ENCODE results near the gene ALDH4A1. TPM values are rescaled to one million over a fixed set of nuclear protein-coding genes. Genes with fewer than 3 reads are reported as not detected.

The ALDH4A1 gene
- total and polyA plus RNA-seq, 12 donors = 12.7 to 60.8 (median 36.6) TPM

- H3K4me1 ChIP-seq = peaks cover 48 to 81% (median 67%) of the 10 kb centered on the region in 9 donors
- peak overlapping the region in 2 of 10 donors; percentile 7 to 20 for H3K4me3 ChIP-seq
- ATAC-seq (no peak), DNase-seq (no peak)
- intact Hi-C loops (cut with DNase I) = loop anchor here in 3 of 10 donors (5.0 kb wide), 1 partner anchor 33 kb away; the partner anchor contains the start of gene IFFO2 (in 3 of the 3)
- no peak for TF ChIP-seq CTCF (IDR thresholded peaks at IDR 0.05)
- no peaks in the 10 kb centered on the region for H3K9me3 ChIP-seq
- 53 to 59% methylated on average over 11 of the region's 11 CpGs for WGBS, 2 donors
- peak overlapping the region; percentile 69 to 97 (median 89) for H3K27ac ChIP-seq
- no peaks in the 10 kb centered on the region for H3K27me3 ChIP-seq
- H3K36me3 ChIP-seq = peaks cover 0 to 17% (median 0%) of the 10 kb centered on the region in 9 donors
Observed at GRCh38 chr1:18924221-18924691, 21.9 kb upstream of the ALDH4A1 start.

- Histone ChIP-seq H3K36me3 (peaks cover 0 to 22% (median 0%) of the 10 kb centered on the region in 9 donors), H3K9me3 (no peaks in the 10 kb centered on the region), H3K4me3 (peak overlapping the region in 2 of 10 donors; percentile 7 to 20), H3K27me3 (no peaks in the 10 kb centered on the region), H3K4me1 (peaks cover 45 to 76% (median 66%) of the 10 kb centered on the region in 9 donors), H3K27ac (peak overlapping the region; percentile 69 to 97 (median 89))
- DNase-seq (peak in 1 of 2 donors; percentile 63), ATAC-seq (peak in 7 of 8 donors; percentile 1 to 46 (median 17))
- intact Hi-C loops (cut with DNase I) = loop anchor here in 5 of 10 donors (2.0 to 5.0 kb wide), 3 partner anchors 31 to 34 kb away; partner anchors contain the start of gene IFFO2 (in 4 of the 5)
- WGBS, 2 donors = 30 to 49% methylated on average over 14 of the region's 14 CpGs
- TF ChIP-seq CTCF (IDR thresholded peaks at IDR 0.05) = no peak
Observed at GRCh38 chr1:18923756-18924211, 21.4 kb upstream of the ALDH4A1 start.

DNA sequence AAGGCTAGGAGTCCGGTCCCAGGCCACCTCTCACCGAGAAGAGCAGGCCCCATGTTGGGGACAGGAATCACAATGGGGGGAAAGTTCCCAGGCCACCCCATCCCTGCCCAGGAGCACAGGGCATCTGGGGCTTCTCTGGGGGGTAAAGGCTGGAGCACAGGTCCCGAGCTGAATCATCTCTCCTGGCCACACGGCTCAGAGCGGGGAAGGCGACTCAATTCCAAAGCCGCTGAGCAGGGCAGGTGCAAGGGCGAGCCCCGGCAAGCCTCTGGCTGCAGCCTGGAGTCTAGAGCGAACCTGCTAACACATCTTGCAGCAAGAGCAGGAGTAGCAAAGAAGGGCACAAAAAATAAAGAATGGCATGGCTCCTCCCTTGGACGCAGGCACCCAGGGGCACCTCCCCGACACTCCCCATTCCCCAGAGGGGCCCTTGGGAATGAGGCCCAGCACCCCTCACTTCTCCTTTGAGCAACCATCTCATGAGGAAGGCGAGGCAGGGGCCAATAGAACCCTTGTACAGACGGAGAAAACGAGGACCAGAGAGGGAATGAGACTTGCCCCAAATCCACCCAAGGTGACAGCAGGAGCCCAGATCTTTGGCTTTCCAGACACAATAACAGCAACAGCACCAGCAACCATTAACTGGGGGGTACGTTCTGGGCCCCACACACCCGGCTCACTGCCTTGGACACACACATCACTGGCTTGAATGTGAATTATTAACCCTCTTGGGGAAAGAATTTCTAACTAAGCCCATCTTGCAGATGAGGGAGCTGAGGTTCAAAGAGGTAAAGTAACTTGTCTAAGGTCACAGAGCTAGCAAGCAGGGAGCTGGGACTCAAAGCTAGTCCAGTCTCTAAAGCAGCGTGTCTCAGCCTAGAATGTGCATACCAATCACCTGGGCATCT, 20.7 kb upstream of the ALDH4A1 start:
- peak overlapping the region in 4 of 10 donors; percentile 16 to 26 (median 20) for H3K4me3 ChIP-seq
- WGBS, 2 donors = 61 to 69% methylated on average over 18 of the region's 18 CpGs
- H3K27ac ChIP-seq = peak overlapping the region; percentile 68 to 97 (median 89)
- H3K4me1 ChIP-seq = peaks cover 44 to 70% (median 59%) of the 10 kb centered on the region in 9 donors
- peaks cover 0 to 29% (median 0%) of the 10 kb centered on the region in 9 donors for H3K36me3 ChIP-seq
- DNase-seq = no peak
- no peak for TF ChIP-seq CTCF (IDR thresholded peaks at IDR 0.05)
- no peaks in the 10 kb centered on the region for H3K9me3 ChIP-seq
- H3K27me3 ChIP-seq = no peaks in the 10 kb centered on the region
- ATAC-seq = peak in 1 of 8 donors; percentile 2
- intact Hi-C loops (cut with DNase I) = loop anchor here in 5 of 10 donors (2.0 to 5.0 kb wide), 3 partner anchors 32 to 34 kb away; partner anchors contain the start of gene IFFO2 (in 4 of the 5)

DNA sequence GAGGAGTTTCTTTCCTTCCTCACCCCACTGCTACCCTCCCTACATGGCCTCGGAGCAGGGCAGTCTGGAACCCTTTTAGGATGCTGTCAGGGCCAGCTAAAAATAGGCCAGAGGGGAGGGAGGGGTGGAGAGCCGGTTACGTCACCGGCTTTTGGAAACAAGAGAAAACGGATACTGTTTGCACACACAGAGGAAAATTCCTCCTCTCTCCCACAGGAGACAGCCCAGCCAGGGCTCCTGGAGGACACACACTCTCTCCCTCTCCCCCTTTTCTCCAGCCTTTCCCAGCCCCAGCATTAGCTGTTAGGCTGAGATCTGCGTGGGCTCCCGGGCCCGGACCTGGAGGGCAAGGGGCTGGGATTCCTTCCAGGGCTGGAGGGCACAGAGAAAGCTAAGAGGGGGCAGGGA, 20.0 kb upstream of the ALDH4A1 start:
- intact Hi-C loops (cut with DNase I) = loop anchor here in 5 of 10 donors (2.0 to 5.0 kb wide), 3 partner anchors 32 to 35 kb away; partner anchors contain the start of gene IFFO2 (in 4 of the 5)
- TF ChIP-seq CTCF (IDR thresholded peaks at IDR 0.05) = peak in 1 of 9 donors; percentile 31
- no peaks in the 10 kb centered on the region for H3K9me3 ChIP-seq
- peak; percentile 83 to 90 (median 87) for ATAC-seq
- 5 to 8% methylated on average over 8 of the region's 8 CpGs for WGBS, 2 donors
- peak; percentile 78 to 92 for DNase-seq
- peak overlapping the region; percentile 68 to 97 (median 89) for H3K27ac ChIP-seq
- peaks cover 36 to 62% (median 51%) of the 10 kb centered on the region in 9 donors for H3K4me1 ChIP-seq
- H3K36me3 ChIP-seq = peaks cover 0 to 36% (median 0%) of the 10 kb centered on the region in 9 donors
- H3K27me3 ChIP-seq = no peaks in the 10 kb centered on the region
- H3K4me3 ChIP-seq = peak overlapping the region in 4 of 10 donors; percentile 16 to 26 (median 20)
